SU-DHL-6 (cell line): ENCODE results near the gene LRP2.

Source experiments
- H2AFZ ChIP-seq: fragments of 200-600 bp; sonication (generic); 2 replicates; pipeline ENCODE4 v1.6.1; 2014; ENCODE audit warnings: low read depth, mild to moderate bottlenecking, moderate library complexity, mixed read lengths, antibody characterized with exemption, low read length; ENCODE audit not compliant: severe bottlenecking
- H3F3A ChIP-seq: fragments of 200-600 bp; shearing (Covaris generic); 2 replicates; pipeline ENCODE4 v1.6.0; 2016; ENCODE audit warnings: antibody characterized with exemption, mild to moderate bottlenecking; ENCODE audit not compliant: insufficient read depth
- H3K27ac ChIP-seq: fragments of 200-600 bp; sonication (generic); 2 replicates; pipeline ENCODE4 v1.5.1; 2016; ENCODE audit warnings: low read depth, mild to moderate bottlenecking, low read length, moderate library complexity, mixed read lengths
- H3K27me3 ChIP-seq: fragments of 200-600 bp; sonication (generic), shearing (Covaris generic); 2 replicates; pipeline ENCODE4 v1.6.0; 2014; ENCODE audit warnings: mild to moderate bottlenecking, low read length
- H3K36me3 ChIP-seq: fragments of 200-600 bp; sonication (generic); 2 replicates; pipeline ENCODE4 v1.6.1; 2014; ENCODE audit warnings: mild to moderate bottlenecking, low read length, mixed read lengths
- H3K4me2 ChIP-seq: fragments of 300-600, 200-600 bp; shearing (Covaris generic), sonication (generic); 2 replicates; pipeline ENCODE4 v1.6.0; 2014; ENCODE audit warnings: low read length, low read depth, mild to moderate bottlenecking; ENCODE audit not compliant: poor library complexity, severe bottlenecking
- H3K4me3 ChIP-seq: fragments of 200-600 bp; sonication (generic); 2 replicates; pipeline ENCODE4 v1.5.1; 2014; ENCODE audit warnings: antibody characterized with exemption, low read length, mild to moderate bottlenecking, mixed read lengths; ENCODE audit not compliant: insufficient read depth, poor library complexity, severe bottlenecking
- H3K79me2 ChIP-seq: fragments of 200-600 bp; sonication (generic); 2 replicates; pipeline ENCODE4 v1.6.1; 2014; ENCODE audit warnings: mild to moderate bottlenecking, low read length, moderate library complexity; ENCODE audit not compliant: insufficient read depth
- H3K9ac ChIP-seq: fragments of 200-600 bp; sonication (generic); 2 replicates; pipeline ENCODE4 v1.7.0; 2014; ENCODE audit warnings: mild to moderate bottlenecking, low read length
- H3K9me2 ChIP-seq: fragments of 200-600 bp; sonication (generic); replicated peaks from 2 replicates; pipeline ENCODE4 v1.6.1; 2014; ENCODE audit warnings: low read length; ENCODE audit not compliant: insufficient read depth
- H3K9me3 ChIP-seq: fragments of 200-600 bp; sonication (generic); 2 replicates; pipeline ENCODE4 v1.6.1; 2014; ENCODE audit warnings: low read length, mixed read lengths; ENCODE audit not compliant: insufficient read depth
- H4K20me1 ChIP-seq: fragments of 200-600 bp; sonication (generic); 2 replicates; pipeline ENCODE4 v1.6.1; 2014; ENCODE audit warnings: low read depth, mild to moderate bottlenecking, antibody characterized with exemption, low read length, moderate library complexity, mixed read lengths
- CTCF ChIP-seq: fragments of 200-600 bp; sonication (generic); IDR thresholded peaks from one replicate; pipeline ENCODE4 v1.5.1; 2017; ENCODE audit warnings: antibody characterized with exemption, mild to moderate bottlenecking, low read length, moderate library complexity; ENCODE audit not compliant: insufficient read depth, poor library complexity, severe bottlenecking
- EZH2phosphoT487 ChIP-seq: fragments of 200-600 bp; sonication (generic), shearing (Covaris generic); conservative IDR thresholded peaks from 2 replicates; pipeline ENCODE4 v1.6.1; 2018; ENCODE audit warnings: mild to moderate bottlenecking, antibody characterized with exemption, low read length, moderate library complexity, mixed read lengths

LRP2 gene

GRCh38 chr2:169229590-169229989, 132.7 kb downstream of the LRP2 start:
- no peak overlapping the region for H3K9ac ChIP-seq
- no peaks in the 10 kb centered on the region for H3K27me3 ChIP-seq
- H3K9me2 ChIP-seq = no peaks in the 10 kb centered on the region
- TF ChIP-seq CTCF = no peak
- no peak for TF ChIP-seq EZH2phosphoT487
- no peak overlapping the region for H3K4me2 ChIP-seq
- H3K4me3 ChIP-seq = no peak overlapping the region
- no peaks in the 10 kb centered on the region for H3K36me3 ChIP-seq
- H2AFZ ChIP-seq = no peak overlapping the region
- no peaks in the 10 kb centered on the region for H3K9me3 ChIP-seq
- no peaks in the 10 kb centered on the region for H3K79me2 ChIP-seq
- no peak overlapping the region for H3K27ac ChIP-seq
- no peaks in the 10 kb centered on the region for H3F3A ChIP-seq
- no peaks in the 10 kb centered on the region for H4K20me1 ChIP-seq

GRCh38 chr2:169225906-169226305, 136.4 kb downstream of the LRP2 start:
- Histone ChIP-seq H3K36me3 (no peaks in the 10 kb centered on the region), H3K27me3 (no peaks in the 10 kb centered on the region), H4K20me1 (no peaks in the 10 kb centered on the region), H3F3A (no peaks in the 10 kb centered on the region), H3K4me3 (no peak overlapping the region), H3K79me2 (no peaks in the 10 kb centered on the region), H3K9me2 (no peaks in the 10 kb centered on the region), H3K27ac (no peak overlapping the region), H2AFZ (no peak overlapping the region), H3K4me2 (no peak overlapping the region), H3K9me3 (no peaks in the 10 kb centered on the region), H3K9ac (no peak overlapping the region)
- TF ChIP-seq CTCF = no peak
- no peak for TF ChIP-seq EZH2phosphoT487

GRCh38 chr2:169225233-169225750, 137.0 kb downstream of the LRP2 start:
- H3K9me2 ChIP-seq = no peaks in the 10 kb centered on the region
- no peak for TF ChIP-seq CTCF
- no peak for TF ChIP-seq EZH2phosphoT487
- H3F3A ChIP-seq = no peaks in the 10 kb centered on the region
- H3K27ac ChIP-seq = no peak overlapping the region
- H3K79me2 ChIP-seq = no peaks in the 10 kb centered on the region
- no peaks in the 10 kb centered on the region for H3K9me3 ChIP-seq
- no peak overlapping the region for H2AFZ ChIP-seq
- H3K4me2 ChIP-seq = no peak overlapping the region
- no peak overlapping the region for H3K9ac ChIP-seq
- no peak overlapping the region for H3K4me3 ChIP-seq
- no peaks in the 10 kb centered on the region for H3K27me3 ChIP-seq
- H4K20me1 ChIP-seq = no peaks in the 10 kb centered on the region
- H3K36me3 ChIP-seq = no peaks in the 10 kb centered on the region

GRCh38 chr2:169222665-169223064, 139.7 kb downstream of the LRP2 start:
- Histone ChIP-seq H3K9me2 (no peaks in the 10 kb centered on the region), H3K4me3 (no peak overlapping the region), H4K20me1 (no peaks in the 10 kb centered on the region), H3K36me3 (no peaks in the 10 kb centered on the region), H3K79me2 (no peaks in the 10 kb centered on the region), H3K9me3 (no peaks in the 10 kb centered on the region), H3K9ac (no peak overlapping the region), H3K27ac (no peak overlapping the region), H2AFZ (no peak overlapping the region), H3K27me3 (no peaks in the 10 kb centered on the region), H3F3A (no peaks in the 10 kb centered on the region), H3K4me2 (no peak overlapping the region)
- TF ChIP-seq EZH2phosphoT487 (no peak), CTCF (no peak)
